Activated B cell treated with CpG ODN at 0.5 μM for 24 hours (primary cell): ENCODE measurements around the gene ANO6. TPM values are rescaled to one million over a fixed set of nuclear protein-coding genes. Genes with fewer than 3 reads are reported as not detected.

Experiments used
- ATAC-seq: fragments of 200-7000 bp; cut with Tn5 transposase; one replicate; pipeline ENCODE4 v1.10.0; 2021; ENCODE audit warnings: low read depth, mild to moderate bottlenecking, moderate library complexity
- CTCF ChIA-PET: fragments of 350-600 bp; sonication (Branson Sonifier 250); formaldehyde crosslinking; loops from one replicate; lab custom pipeline; 2021; ENCODE audit warnings: antibody characterized with exemption; lab: Charles Lee
- POLR2A ChIA-PET: fragments of 350-600 bp; sonication (Branson Sonifier 250); formaldehyde crosslinking; loops from one replicate; lab custom pipeline; 2021; ENCODE audit warnings: antibody characterized with exemption; lab: Charles Lee
- DNase-seq: peaks from one replicate; pipeline ENCODE4 v3.0.0; 2022
- H3K27ac Mint-ChIP-seq: one replicate; pipeline ENCODE4 v1.8.0; 2020; ENCODE audit warnings: mixed read lengths
- H3K27me3 Mint-ChIP-seq: one replicate; pipeline ENCODE4 v1.8.0; 2021; ENCODE audit warnings: mixed read lengths
- H3K36me3 Mint-ChIP-seq: one replicate; pipeline ENCODE4 v1.8.0; 2021; ENCODE audit warnings: low read depth, mixed read lengths
- H3K4me1 Mint-ChIP-seq: one replicate; pipeline ENCODE4 v1.8.0; 2021; ENCODE audit warnings: mixed read lengths
- H3K4me3 Mint-ChIP-seq: one replicate; pipeline ENCODE4 v1.8.0; 2020; ENCODE audit warnings: mild to moderate bottlenecking, mixed read lengths
- H3K9me3 Mint-ChIP-seq: one replicate; pipeline ENCODE4 v1.8.0; 2020; ENCODE audit warnings: mixed read lengths
- CTCF ChIP-seq: fragments of 200-600 bp; IDR thresholded peaks from one replicate; pipeline ENCODE4 v1.8.0; 2022; ENCODE audit warnings: antibody characterized with exemption, mild to moderate bottlenecking
- intact Hi-C: fragments of 100-400 bp; cut with micrococcal nuclease; formaldehyde crosslinking; loops from one replicate; pipeline ENCODE4 v1.15.1; 2024
- total RNA-seq: library from RNA; stranded (reverse); gene quantifications from 2 replicates; pipeline ENCODE4 v1.2.3, GENCODE V29; 2022

ANO6 gene
- total RNA-seq, 1 donor from 2014 or later, result 16.3 TPM

- no peaks in the 10 kb centered on the region for H3K9me3 Mint-ChIP-seq
- DNase-seq (no peak), ATAC-seq (no peak)
- H3K4me3 Mint-ChIP-seq, result no peak overlapping the region
- no peak for TF ChIP-seq CTCF
- no peak overlapping the region for H3K27ac Mint-ChIP-seq
- no peaks in the 10 kb centered on the region for H3K4me1 Mint-ChIP-seq
- no peaks in the 10 kb centered on the region for H3K27me3 Mint-ChIP-seq
- ChIA-PET CTCF (no interaction called here), POLR2A (no interaction called here)
- peaks cover 19% of the 10 kb centered on the region for H3K36me3 Mint-ChIP-seq
- intact Hi-C loops, result no loop called here
Observed at GRCh38 chr12:45279931-45280830, 64.3 kb downstream of the ANO6 start.

- TF ChIP-seq CTCF, result no peak
- ChIA-PET CTCF (no interaction called here), POLR2A (no interaction called here)
- Mint-ChIP-seq H3K9me3 (no peaks in the 10 kb centered on the region), H3K4me1 (peaks cover 10% of the 10 kb centered on the region), H3K36me3 (peaks cover 19% of the 10 kb centered on the region), H3K4me3 (no peak overlapping the region), H3K27me3 (no peaks in the 10 kb centered on the region), H3K27ac (no peak overlapping the region)
- DNase-seq (no peak), ATAC-seq (no peak)
- intact Hi-C loops, result no loop called here
Observed at GRCh38 chr12:45281994-45282393, 66.1 kb downstream of the ANO6 start.

GRCh38 chr12:45282411-45282810, 66.5 kb downstream of the ANO6 start:
- no peaks in the 10 kb centered on the region for H3K9me3 Mint-ChIP-seq
- no peak overlapping the region for H3K4me3 Mint-ChIP-seq
- H3K36me3 Mint-ChIP-seq, result peaks cover 19% of the 10 kb centered on the region
- POLR2A ChIA-PET, result no interaction called here
- no peak for TF ChIP-seq CTCF
- intact Hi-C loops, result no loop called here
- H3K27me3 Mint-ChIP-seq, result no peaks in the 10 kb centered on the region
- no peak overlapping the region for H3K27ac Mint-ChIP-seq
- no peak for DNase-seq
- CTCF ChIA-PET, result no interaction called here
- ATAC-seq, result no peak
- peaks cover 12% of the 10 kb centered on the region for H3K4me1 Mint-ChIP-seq

- Mint-ChIP-seq H3K4me3 (no peak overlapping the region), H3K36me3 (peaks cover 19% of the 10 kb centered on the region), H3K9me3 (no peaks in the 10 kb centered on the region), H3K4me1 (peaks cover 12% of the 10 kb centered on the region), H3K27ac (no peak overlapping the region), H3K27me3 (no peaks in the 10 kb centered on the region)
- CTCF ChIA-PET, result no interaction called here
- intact Hi-C loops, result no loop called here
- DNase-seq, result no peak
- ATAC-seq, result no peak
- POLR2A ChIA-PET, result no interaction called here
- no peak for TF ChIP-seq CTCF
Observed at GRCh38 chr12:45284096-45284901, 68.4 kb downstream of the ANO6 start.

GRCh38 chr12:45285717-45286116, 69.8 kb downstream of the ANO6 start:
- Mint-ChIP-seq H3K27ac (no peak overlapping the region), H3K4me3 (no peak overlapping the region), H3K9me3 (no peaks in the 10 kb centered on the region), H3K36me3 (peaks cover 12% of the 10 kb centered on the region), H3K27me3 (no peaks in the 10 kb centered on the region), H3K4me1 (peaks cover 18% of the 10 kb centered on the region)
- ATAC-seq, result no peak
- no peak for TF ChIP-seq CTCF
- intact Hi-C loops, result no loop called here
- POLR2A ChIA-PET, result interaction anchor here (0.7 kb wide), 1 partner anchor 146 kb away, joined by 5 read pairs; no protein-coding TSS in a partner anchor
- CTCF ChIA-PET, result no interaction called here
- no peak for DNase-seq
